GM12878 (cell line): ENCODE measurements around the gene FILIP1L. TPM values are rescaled to one million over a fixed set of nuclear protein-coding genes. Genes with fewer than 3 reads are reported as not detected.

Source experiments
- ATAC-seq: fragments of 200-7000 bp; cut with Tn5 transposase; 3 replicates; pipeline ENCODE4 v1.9.1; 2020; ENCODE audit warnings: mild to moderate bottlenecking, moderate library complexity
- BruUV-seq: library from RNA; stranded (reverse); fragments of 400-500 nt; replicated peaks from 2 replicates; lab custom pipeline; 2021; lab: Mats Ljungman, UMichigan
- CTCF ChIA-PET: fragments of 300-600 bp; sonication (Branson Sonifier 250); formaldehyde crosslinking; extraction: SDS; loops from one replicate; lab custom pipeline; 2021; ENCODE audit warnings: inconsistent platforms; lab: Yijun Ruan, JAX
- POLR2A ChIA-PET: fragments of 350-600 bp; formaldehyde crosslinking; extraction: SDS; loops from one replicate; lab custom pipeline; 2021; ENCODE audit warnings: inconsistent platforms; lab: Charles Lee
- RAD21 ChIA-PET: fragments of 300-600 bp; sonication (Branson Sonifier 250); formaldehyde crosslinking; loops from one replicate; lab custom pipeline; 2023; ENCODE audit warnings: antibody characterized with exemption; ENCODE audit not compliant: unreplicated experiment; lab: Charles Lee
- SMC1A ChIA-PET: fragments of 300-600 bp; sonication (Branson Sonifier 250); formaldehyde crosslinking; loops from one replicate; lab custom pipeline; 2023; ENCODE audit not compliant: unreplicated experiment, uncharacterized antibody; lab: Charles Lee
- DNase-seq: peaks from one replicate; pipeline ENCODE4 v3.0.0-alpha.2; 2011; ENCODE audit warnings: low read depth, low spot score
- FAIRE-seq: peaks from 3 replicates; lab custom pipeline; 2011; peaks lifted over from hg19 to GRCh38; lab: Jason Lieb, UNC
- H2AFZ ChIP-seq: 2 replicates; pipeline ENCODE4 v1.6.0; 2011; ENCODE audit warnings: low read depth, low read length, control low read depth; ENCODE audit not compliant: control insufficient read depth
- H3K27ac ChIP-seq: 2 replicates; pipeline ENCODE4 v1.5.1; 2011; ENCODE audit warnings: control low read depth; ENCODE audit not compliant: control insufficient read depth, insufficient read depth
- H3K27me3 ChIP-seq, 2 experiments: replicated peaks in 1 of 2; 2 replicates each; pipeline versions ENCODE4 v1.6.0 to v1.6.1; 2011; ENCODE audit warnings: low read length in 1 of 2; ENCODE audit not compliant: control insufficient read depth in 2 of 2, insufficient read depth in 2 of 2
- H3K36me3 ChIP-seq, 2 experiments: 2 replicates each; pipeline ENCODE4 v1.5.1; 2011; ENCODE audit warnings: low read length in 1 of 2; ENCODE audit not compliant: control insufficient read depth in 2 of 2, insufficient read depth in 2 of 2
- H3K4me1 ChIP-seq: 2 replicates; pipeline ENCODE4 v1.6.1; 2011; ENCODE audit warnings: mild to moderate bottlenecking, low read length, moderate library complexity, mixed read lengths; ENCODE audit not compliant: control insufficient read depth, insufficient read depth
- H3K4me2 ChIP-seq: 2 replicates; pipeline ENCODE4 v1.6.0; 2011; ENCODE audit warnings: control low read depth; ENCODE audit not compliant: control insufficient read depth, insufficient read depth
- H3K4me3 ChIP-seq: fragments of 200-600 bp; sonication (generic); 2 replicates; pipeline ENCODE4 v1.5.1; 2016
- H3K79me2 ChIP-seq: 2 replicates; pipeline ENCODE4 v1.6.0; 2011; ENCODE audit warnings: low read length; ENCODE audit not compliant: control insufficient read depth, insufficient read depth
- H3K9ac ChIP-seq: 2 replicates; pipeline ENCODE4 v1.8.0; 2011; ENCODE audit warnings: low read length, control low read depth, mixed read lengths; ENCODE audit not compliant: control insufficient read depth, insufficient read depth
- H3K9me3 ChIP-seq: replicated peaks from 3 replicates; pipeline ENCODE4 v1.5.1; 2011; ENCODE audit warnings: mild to moderate bottlenecking, low read length; ENCODE audit not compliant: control insufficient read depth, insufficient read depth
- H4K20me1 ChIP-seq: 2 replicates; pipeline ENCODE4 v1.6.0; 2011; ENCODE audit not compliant: control insufficient read depth, insufficient read depth
- CEBPB ChIP-seq, 2 experiments: fragments of 150-350 bp in 1 of 2; IDR thresholded peaks; 2 replicates each; pipeline ENCODE4 v1.6.1; 2012 to 2014; ENCODE audit warnings: low read depth in 2 of 2, low read length in 2 of 2, borderline replicate concordance in 1 of 2, inconsistent platforms in 1 of 2
- GABPA ChIP-seq: IDR thresholded peaks from 2 replicates; pipeline ENCODE4 v1.6.1; 2014; ENCODE audit warnings: antibody characterized with exemption, low read depth, mild to moderate bottlenecking, inconsistent platforms
- NFIC ChIP-seq: IDR thresholded peaks from 2 replicates; pipeline ENCODE4 v1.6.1; 2012; ENCODE audit warnings: low read depth, mild to moderate bottlenecking, inconsistent platforms, low read length, moderate library complexity
- RUNX3 ChIP-seq: IDR thresholded peaks from 2 replicates; pipeline ENCODE4 v1.6.1; 2012; ENCODE audit warnings: low read length, inconsistent platforms
- SMAD5 ChIP-seq: IDR thresholded peaks from 2 replicates; pipeline ENCODE4 v1.6.1; 2016; ENCODE audit warnings: antibody characterized with exemption, low read depth
- SREBF2 ChIP-seq: IDR thresholded peaks from 2 replicates; pipeline ENCODE4 v1.6.1; 2012; ENCODE audit warnings: mild to moderate bottlenecking, low read length
- SRF ChIP-seq, 2 experiments: IDR thresholded peaks; 2 replicates each; pipeline ENCODE4 v1.6.1; 2011; ENCODE audit warnings: low read depth in 2 of 2, low read length in 2 of 2, mild to moderate bottlenecking in 1 of 2, moderate library complexity in 1 of 2
- ZZZ3 ChIP-seq: IDR thresholded peaks from 2 replicates; pipeline ENCODE4 v1.6.1; 2011; ENCODE audit warnings: low read depth; ENCODE audit not compliant: control insufficient read depth, insufficient read length
- WGBS: methylation state at CpG from one replicate; pipeline ENCODE4 v1.1.6; 2016; ENCODE audit warnings: low lambda C conversion rate; ENCODE audit not compliant: insufficient replicate concordance, insufficient coverage; ENCODE audit errors: missing lambda C conversion rate; 5-methylcytosine and 5-hydroxymethylcytosine counted together
- in situ Hi-C: fragments of 300-500 bp; cut with MboI; formaldehyde crosslinking; loops from 9 replicates; pipeline ENCODE4 v1.14.3; 2018; ENCODE audit warnings: mixed read lengths
- intact Hi-C: fragments of 100-400 bp; cut with micrococcal nuclease; formaldehyde crosslinking; loops from one replicate; pipeline ENCODE4 v1.14.2; 2022; ENCODE audit not compliant: unreplicated experiment
- polyA plus RNA-seq, 11 experiments: library from polyadenylated mRNA; depleted of rRNA in 4 of 11; unstranded in 6 of 11; stranded (reverse) in 5 of 11; fragments of >200 nt; fragmentation: Nextera tagmentation in 4 of 11; fragmentation: Illumina TruSeq in 1 of 11; extraction: Ambion mirVana in 4 of 11; extraction: Trizol in 1 of 11; gene quantifications; 1 replicate in 1 of 11; 2 replicates in 10 of 11; pipeline versions ENCODE4 v1.2.1 to v1.2.3, GENCODE V29; 2011 to 2016; ENCODE audit warnings: inconsistent platforms in 2 of 11, missing spikeins in 2 of 11, low read depth in 1 of 11
- total RNA-seq, 4 experiments: library from RNA; depleted of rRNA in 3 of 4; stranded (reverse); fragments of >200 nt in 3 of 4; fragmentation: Illumina TruSeq in 1 of 4; extraction: Trizol in 1 of 4; gene quantifications; 2 replicates each; pipeline versions ENCODE4 v1.2.1 to v1.2.3, GENCODE V29; 2013 to 2021
- TF ChIP-seq, protein P1 (sequence below): fragments of 450-650 bp; IDR thresholded peaks from 2 replicates; pipeline ENCODE4 v1.6.1; 2017; ENCODE audit warnings: mild to moderate bottlenecking
- TF ChIP-seq, protein P2 (sequence below): fragments of 450-650 bp; formaldehyde crosslinking; IDR thresholded peaks from 2 replicates; pipeline ENCODE4 v1.4.0; 2020; ENCODE audit warnings: mild to moderate bottlenecking, moderate library complexity
- TF ChIP-seq, protein P3 (sequence below): fragments of 450-650 bp; IDR thresholded peaks from 2 replicates; pipeline ENCODE4 v1.6.1; 2017; ENCODE audit warnings: antibody characterized with exemption, mild to moderate bottlenecking, moderate library complexity
- TF ChIP-seq, protein P4 (sequence below): IDR thresholded peaks from 2 replicates; pipeline ENCODE4 v1.6.1; 2011; ENCODE audit warnings: borderline replicate concordance, low read depth, mild to moderate bottlenecking, moderate library complexity, low read length; ENCODE audit not compliant: insufficient read depth, poor library complexity, severe bottlenecking

The FILIP1L gene
- total and polyA plus RNA-seq, 10 of the 15 experiments (the other 5 are each of a cell fraction or from before 2014, with no cell fraction given) = 0.24 to 6.1 (median 3.5) TPM

DNA sequence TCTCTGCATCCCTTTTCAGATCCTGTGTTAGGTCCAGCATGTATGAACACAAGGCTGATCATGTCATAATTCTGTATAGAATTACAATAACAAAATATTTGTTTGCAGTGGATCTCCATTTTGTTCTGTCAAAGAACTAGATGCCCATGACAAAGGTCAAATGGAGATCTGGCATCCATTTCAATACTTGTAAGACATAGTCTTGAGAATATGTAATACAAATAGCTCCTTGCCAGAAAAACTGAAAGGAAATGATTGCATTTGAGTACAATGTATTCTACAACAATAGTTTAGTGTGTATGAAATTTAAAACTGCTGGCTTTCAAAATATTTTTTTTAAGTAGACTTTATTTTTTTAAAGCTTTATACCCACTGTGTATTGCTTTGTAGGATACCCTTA, 195.6 kb downstream of the FILIP1L start (continued):
- TF ChIP-seq, protein P1, sequence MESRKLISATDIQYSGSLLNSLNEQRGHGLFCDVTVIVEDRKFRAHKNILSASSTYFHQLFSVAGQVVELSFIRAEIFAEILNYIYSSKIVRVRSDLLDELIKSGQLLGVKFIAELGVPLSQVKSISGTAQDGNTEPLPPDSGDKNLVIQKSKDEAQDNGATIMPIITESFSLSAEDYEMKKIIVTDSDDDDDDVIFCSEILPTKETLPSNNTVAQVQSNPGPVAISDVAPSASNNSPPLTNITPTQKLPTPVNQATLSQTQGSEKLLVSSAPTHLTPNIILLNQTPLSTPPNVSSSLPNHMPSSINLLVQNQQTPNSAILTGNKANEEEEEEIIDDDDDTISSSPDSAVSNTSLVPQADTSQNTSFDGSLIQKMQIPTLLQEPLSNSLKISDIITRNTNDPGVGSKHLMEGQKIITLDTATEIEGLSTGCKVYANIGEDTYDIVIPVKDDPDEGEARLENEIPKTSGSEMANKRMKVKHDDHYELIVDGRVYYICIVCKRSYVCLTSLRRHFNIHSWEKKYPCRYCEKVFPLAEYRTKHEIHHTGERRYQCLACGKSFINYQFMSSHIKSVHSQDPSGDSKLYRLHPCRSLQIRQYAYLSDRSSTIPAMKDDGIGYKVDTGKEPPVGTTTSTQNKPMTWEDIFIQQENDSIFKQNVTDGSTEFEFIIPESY = no peak

DNA sequence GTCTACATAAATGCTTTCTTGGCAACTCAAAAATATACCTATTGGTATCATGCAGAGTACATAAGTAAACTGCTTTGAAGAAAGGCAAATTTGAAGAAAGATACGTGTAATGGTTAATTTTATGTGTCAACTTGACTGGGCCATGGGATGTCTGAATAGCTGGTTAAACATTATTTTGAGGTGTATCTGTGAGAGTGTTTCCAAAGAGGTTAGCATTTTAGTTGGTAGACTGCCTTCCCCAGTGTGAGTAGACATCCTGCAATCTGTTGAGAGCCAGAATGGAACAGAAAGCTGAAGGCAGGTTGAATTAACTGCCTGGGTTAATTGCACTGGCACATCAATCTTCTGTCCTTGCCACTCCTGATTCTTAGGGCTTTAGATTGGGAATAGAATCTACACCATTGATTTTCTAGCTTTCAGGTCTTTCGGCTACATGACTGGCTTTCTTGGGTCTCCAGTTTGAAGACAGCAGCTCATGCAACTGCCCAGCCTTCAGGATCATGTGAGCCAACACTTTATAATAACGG, 198.3 kb downstream of the FILIP1L start:
- Histone ChIP-seq H4K20me1 (no peaks in the 10 kb centered on the region), H2AFZ (no peak overlapping the region), H3K4me1 (peaks cover 2% of the 10 kb centered on the region), H3K4me2 (no peak overlapping the region), H3K27me3 (no peaks in the 10 kb centered on the region), H3K27ac (no peak overlapping the region), H3K79me2 (no peaks in the 10 kb centered on the region), H3K9me3 (no peaks in the 10 kb centered on the region), H3K36me3 (no peaks in the 10 kb centered on the region), H3K9ac (no peak overlapping the region), H3K4me3 (no peak overlapping the region)
- BruUV-seq = no TSS peak
- SMC1A ChIA-PET = interaction anchor here (0.7 kb wide), 1 partner anchor 467 kb away, joined by 3 read pairs; no protein-coding TSS in a partner anchor
- CTCF ChIA-PET = no interaction called here
- FAIRE-seq (no peak), ATAC-seq (no peak), DNase-seq (no peak)
- 98% methylated on average over 3 of the region's 3 CpGs for WGBS
- RAD21 ChIA-PET = no interaction called here
- POLR2A ChIA-PET = no interaction called here
- in situ Hi-C loops = loop anchor here (10.0 kb wide), 1 partner anchor 61 kb away; no protein-coding TSS in a partner anchor
- intact Hi-C loops = no loop called here
- TF ChIP-seq, protein P2, sequence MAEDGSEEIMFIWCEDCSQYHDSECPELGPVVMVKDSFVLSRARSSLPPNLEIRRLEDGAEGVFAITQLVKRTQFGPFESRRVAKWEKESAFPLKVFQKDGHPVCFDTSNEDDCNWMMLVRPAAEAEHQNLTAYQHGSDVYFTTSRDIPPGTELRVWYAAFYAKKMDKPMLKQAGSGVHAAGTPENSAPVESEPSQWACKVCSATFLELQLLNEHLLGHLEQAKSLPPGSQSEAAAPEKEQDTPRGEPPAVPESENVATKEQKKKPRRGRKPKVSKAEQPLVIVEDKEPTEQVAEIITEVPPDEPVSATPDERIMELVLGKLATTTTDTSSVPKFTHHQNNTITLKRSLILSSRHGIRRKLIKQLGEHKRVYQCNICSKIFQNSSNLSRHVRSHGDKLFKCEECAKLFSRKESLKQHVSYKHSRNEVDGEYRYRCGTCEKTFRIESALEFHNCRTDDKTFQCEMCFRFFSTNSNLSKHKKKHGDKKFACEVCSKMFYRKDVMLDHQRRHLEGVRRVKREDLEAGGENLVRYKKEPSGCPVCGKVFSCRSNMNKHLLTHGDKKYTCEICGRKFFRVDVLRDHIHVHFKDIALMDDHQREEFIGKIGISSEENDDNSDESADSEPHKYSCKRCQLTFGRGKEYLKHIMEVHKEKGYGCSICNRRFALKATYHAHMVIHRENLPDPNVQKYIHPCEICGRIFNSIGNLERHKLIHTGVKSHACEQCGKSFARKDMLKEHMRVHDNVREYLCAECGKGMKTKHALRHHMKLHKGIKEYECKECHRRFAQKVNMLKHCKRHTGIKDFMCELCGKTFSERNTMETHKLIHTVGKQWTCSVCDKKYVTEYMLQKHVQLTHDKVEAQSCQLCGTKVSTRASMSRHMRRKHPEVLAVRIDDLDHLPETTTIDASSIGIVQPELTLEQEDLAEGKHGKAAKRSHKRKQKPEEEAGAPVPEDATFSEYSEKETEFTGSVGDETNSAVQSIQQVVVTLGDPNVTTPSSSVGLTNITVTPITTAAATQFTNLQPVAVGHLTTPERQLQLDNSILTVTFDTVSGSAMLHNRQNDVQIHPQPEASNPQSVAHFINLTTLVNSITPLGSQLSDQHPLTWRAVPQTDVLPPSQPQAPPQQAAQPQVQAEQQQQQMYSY = no peak
- no peak for TF ChIP-seq RUNX3
- no peak for TF ChIP-seq NFIC
- TF ChIP-seq SREBF2 = no peak
- TF ChIP-seq, protein P3, sequence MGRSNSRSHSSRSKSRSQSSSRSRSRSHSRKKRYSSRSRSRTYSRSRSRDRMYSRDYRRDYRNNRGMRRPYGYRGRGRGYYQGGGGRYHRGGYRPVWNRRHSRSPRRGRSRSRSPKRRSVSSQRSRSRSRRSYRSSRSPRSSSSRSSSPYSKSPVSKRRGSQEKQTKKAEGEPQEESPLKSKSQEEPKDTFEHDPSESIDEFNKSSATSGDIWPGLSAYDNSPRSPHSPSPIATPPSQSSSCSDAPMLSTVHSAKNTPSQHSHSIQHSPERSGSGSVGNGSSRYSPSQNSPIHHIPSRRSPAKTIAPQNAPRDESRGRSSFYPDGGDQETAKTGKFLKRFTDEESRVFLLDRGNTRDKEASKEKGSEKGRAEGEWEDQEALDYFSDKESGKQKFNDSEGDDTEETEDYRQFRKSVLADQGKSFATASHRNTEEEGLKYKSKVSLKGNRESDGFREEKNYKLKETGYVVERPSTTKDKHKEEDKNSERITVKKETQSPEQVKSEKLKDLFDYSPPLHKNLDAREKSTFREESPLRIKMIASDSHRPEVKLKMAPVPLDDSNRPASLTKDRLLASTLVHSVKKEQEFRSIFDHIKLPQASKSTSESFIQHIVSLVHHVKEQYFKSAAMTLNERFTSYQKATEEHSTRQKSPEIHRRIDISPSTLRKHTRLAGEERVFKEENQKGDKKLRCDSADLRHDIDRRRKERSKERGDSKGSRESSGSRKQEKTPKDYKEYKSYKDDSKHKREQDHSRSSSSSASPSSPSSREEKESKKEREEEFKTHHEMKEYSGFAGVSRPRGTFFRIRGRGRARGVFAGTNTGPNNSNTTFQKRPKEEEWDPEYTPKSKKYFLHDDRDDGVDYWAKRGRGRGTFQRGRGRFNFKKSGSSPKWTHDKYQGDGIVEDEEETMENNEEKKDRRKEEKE = no peak
- TF ChIP-seq SMAD5 = no peak
- TF ChIP-seq ZZZ3 = no peak
- TF ChIP-seq SRF (IDR thresholded peaks at IDR 0.05; ENCODE audit: low read depth in 2 of 2, low read length in 2 of 2) = no peak
- TF ChIP-seq CEBPB (IDR thresholded peaks at IDR 0.05; ENCODE audit: borderline replicate concordance in 1 of 2, low read depth in 2 of 2, low read length in 2 of 2) = no peak
- no peak for TF ChIP-seq GABPA
- TF ChIP-seq, protein P4, sequence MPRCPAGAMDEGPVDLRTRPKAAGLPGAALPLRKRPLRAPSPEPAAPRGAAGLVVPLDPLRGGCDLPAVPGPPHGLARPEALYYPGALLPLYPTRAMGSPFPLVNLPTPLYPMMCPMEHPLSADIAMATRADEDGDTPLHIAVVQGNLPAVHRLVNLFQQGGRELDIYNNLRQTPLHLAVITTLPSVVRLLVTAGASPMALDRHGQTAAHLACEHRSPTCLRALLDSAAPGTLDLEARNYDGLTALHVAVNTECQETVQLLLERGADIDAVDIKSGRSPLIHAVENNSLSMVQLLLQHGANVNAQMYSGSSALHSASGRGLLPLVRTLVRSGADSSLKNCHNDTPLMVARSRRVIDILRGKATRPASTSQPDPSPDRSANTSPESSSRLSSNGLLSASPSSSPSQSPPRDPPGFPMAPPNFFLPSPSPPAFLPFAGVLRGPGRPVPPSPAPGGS = no peak
